HCT116 (cell line): ENCODE measurements around the gene SMG5. TPM values are rescaled to one million over a fixed set of nuclear protein-coding genes. Genes with fewer than 3 reads are reported as not detected.

ENCODE experiments used
- ATAC-seq: fragments of 200-7000 bp; cut with Tn5 transposase; 2 replicates; pipeline ENCODE4 v1.9.1; 2020; ENCODE audit warnings: mild to moderate bottlenecking, moderate library complexity
- BruUV-seq: library from RNA; stranded (reverse); fragments of 400-500 nt; replicated peaks from 2 replicates; lab custom pipeline; 2021; lab: Mats Ljungman, UMichigan
- CTCF ChIA-PET: fragments of 300-600 bp; sonication (Branson Sonifier 250); formaldehyde crosslinking; loops from one replicate; lab custom pipeline; 2021; ENCODE audit warnings: antibody characterized with exemption; lab: Charles Lee
- POLR2A ChIA-PET: fragments of 300-600, 350-600 bp; sonication (Branson Sonifier 250); formaldehyde crosslinking; loops from one replicate; lab custom pipeline; 2021; ENCODE audit warnings: antibody characterized with exemption; lab: Charles Lee
- RAD21 ChIA-PET, 2 experiments: fragments of 300-600 bp; sonication (Branson Sonifier 250); formaldehyde crosslinking; loops; one replicate each; lab custom pipeline; 2023; ENCODE audit warnings: low total read pairs in 2 of 2; ENCODE audit not compliant: uncharacterized antibody in 2 of 2, unreplicated experiment in 2 of 2, low non-redundant PET in 1 of 2; lab: Charles Lee
- DNase-seq: peaks from one replicate; pipeline ENCODE4 v3.0.0-alpha.2; 2010; ENCODE audit warnings: low read depth, low spot score
- H2AFZ ChIP-seq: fragments of 200-600 bp; shearing (Covaris generic), sonication (generic); 2 replicates; pipeline ENCODE4 v1.6.1; 2017; ENCODE audit warnings: low read depth, mixed run types, mixed read lengths, antibody characterized with exemption, low read length; ENCODE audit not compliant: poor library complexity, severe bottlenecking
- H3K27ac ChIP-seq: 2 replicates; pipeline ENCODE4 v1.5.1; 2012; ENCODE audit warnings: low read depth, low read length
- H3K27me3 ChIP-seq: fragments of 200-600 bp; sonication (generic); 2 replicates; pipeline ENCODE4 v1.6.1; 2016; ENCODE audit warnings: mixed run types, low read length, mixed read lengths; ENCODE audit not compliant: insufficient read depth
- H3K36me3 ChIP-seq, 2 experiments: fragments of 200-500 bp in 1 of 2; fragments of 200-600 bp in 1 of 2; sonication (Bioruptor generic) in 1 of 2; sonication (generic) in 1 of 2; 2 replicates each; pipeline versions ENCODE4 v1.5.1 to v1.6.1; 2014 to 2016; ENCODE audit warnings: low read length in 2 of 2, inconsistent platforms in 1 of 2, mixed read lengths in 1 of 2, mixed run types in 1 of 2; ENCODE audit not compliant: insufficient read depth in 2 of 2, control insufficient read depth in 1 of 2
- H3K4me1 ChIP-seq, 2 experiments: fragments of 200-600 bp in 1 of 2; sonication (generic) in 1 of 2; 2 replicates each; pipeline versions ENCODE4 v1.5.1 to v1.6.1; 2012 to 2017; ENCODE audit warnings: low read length in 2 of 2, inconsistent platforms in 1 of 2, mild to moderate bottlenecking in 1 of 2, mixed read lengths in 1 of 2, mixed run types in 1 of 2, moderate library complexity in 1 of 2; ENCODE audit not compliant: insufficient read depth in 2 of 2, control insufficient read depth in 1 of 2
- H3K4me2 ChIP-seq: fragments of 200-600 bp; sonication (generic); 2 replicates; pipeline ENCODE4 v1.6.1; 2017; ENCODE audit warnings: mixed run types, low read length, mixed read lengths
- H3K4me3 ChIP-seq, 2 experiments: fragments of 200-600 bp in 1 of 2; sonication (generic) in 1 of 2; replicated peaks in 1 of 2; 2 replicates each; pipeline ENCODE4 v1.5.1; 2011 to 2016; ENCODE audit warnings: low read length in 2 of 2, control low read depth in 1 of 2, low read depth in 1 of 2, mild to moderate bottlenecking in 1 of 2, mixed read lengths in 1 of 2, mixed run types in 1 of 2
- H3K79me2 ChIP-seq: fragments of 200-600 bp; sonication (generic); 2 replicates; pipeline ENCODE4 v1.6.1; 2017; ENCODE audit warnings: mild to moderate bottlenecking, mixed run types, low read length, moderate library complexity, mixed read lengths; ENCODE audit not compliant: insufficient read depth
- H3K9ac ChIP-seq: fragments of 200-600 bp; sonication (generic); 2 replicates; pipeline ENCODE4 v1.6.1; 2016; ENCODE audit warnings: low read length, mixed read lengths
- H3K9me2 ChIP-seq: fragments of 200-600 bp; sonication (generic), shearing (Covaris generic); 2 replicates; pipeline ENCODE4 v1.6.1; 2017; ENCODE audit warnings: mixed run types, mild to moderate bottlenecking, moderate library complexity; ENCODE audit not compliant: insufficient read depth
- H3K9me3 ChIP-seq, 2 experiments: fragments of 200-500 bp in 1 of 2; fragments of 200-600 bp in 1 of 2; sonication (Bioruptor generic) in 1 of 2; sonication (generic) in 1 of 2; 2 replicates each; pipeline ENCODE4 v1.6.1; 2014 to 2017; ENCODE audit warnings: low read length in 2 of 2, mixed read lengths in 2 of 2, inconsistent platforms in 1 of 2, low read depth in 1 of 2, mild to moderate bottlenecking in 1 of 2, mixed run types in 1 of 2, moderate library complexity in 1 of 2; ENCODE audit not compliant: control insufficient read depth in 1 of 2, insufficient read depth in 1 of 2
- H4K20me1 ChIP-seq: fragments of 200-600 bp; sonication (generic), shearing (Covaris generic); 2 replicates; pipeline ENCODE4 v1.6.1; 2017; ENCODE audit warnings: mixed run types, mild to moderate bottlenecking, moderate library complexity; ENCODE audit not compliant: insufficient read depth
- CEBPB ChIP-seq: IDR thresholded peaks from 2 replicates; pipeline ENCODE4 v1.6.1; 2012; ENCODE audit warnings: low read depth
- ELF1 ChIP-seq: IDR thresholded peaks from 2 replicates; pipeline ENCODE4 v1.6.1; 2012; ENCODE audit warnings: low read depth, borderline replicate concordance
- EZH2phosphoT487 ChIP-seq: fragments of 200-600 bp; IDR thresholded peaks from 2 replicates; pipeline ENCODE4 v1.6.1; 2018; ENCODE audit warnings: antibody characterized with exemption, borderline replicate concordance
- FOSL1 ChIP-seq: IDR thresholded peaks from 2 replicates; pipeline ENCODE4 v1.6.1; 2012; ENCODE audit warnings: low read depth
- POLR2A ChIP-seq: IDR thresholded peaks from 2 replicates; pipeline ENCODE4 v1.7.0; 2011; ENCODE audit warnings: borderline replicate concordance; ENCODE audit not compliant: insufficient read depth, insufficient read length; ENCODE audit errors: extremely low read depth
- POLR2AphosphoS5 ChIP-seq: IDR thresholded peaks from 2 replicates; pipeline ENCODE4 v1.6.1; 2011; ENCODE audit warnings: mild to moderate bottlenecking, low read depth, low read length, moderate library complexity
- SP1 ChIP-seq: IDR thresholded peaks from 2 replicates; pipeline ENCODE4 v1.6.1; 2012; ENCODE audit warnings: low read depth
- SRF ChIP-seq: IDR thresholded peaks from 2 replicates; pipeline ENCODE4 v1.6.1; 2012; ENCODE audit warnings: low read depth
- TCF7L2 ChIP-seq: IDR thresholded peaks from 2 replicates; pipeline ENCODE4 v1.7.0; 2011; ENCODE audit warnings: borderline replicate concordance, inconsistent platforms; ENCODE audit not compliant: insufficient read depth, insufficient read length; ENCODE audit errors: extremely low read depth
- YY1 ChIP-seq: IDR thresholded peaks from 2 replicates; pipeline ENCODE4 v1.6.1; 2011; ENCODE audit warnings: low read length, low read depth, moderate library complexity, mild to moderate bottlenecking; ENCODE audit not compliant: insufficient replicate concordance; ENCODE audit errors: extremely low read depth
- ZFX ChIP-seq: fragments of 450-650 bp; IDR thresholded peaks from 2 replicates; pipeline ENCODE4 v1.6.1; 2017
- intact Hi-C: fragments of 100-400 bp; cut with micrococcal nuclease; formaldehyde crosslinking; loops from 2 replicates; pipeline ENCODE4 v1.10.0; 2022
- total RNA-seq: library from RNA; stranded (reverse); gene quantifications from one replicate; pipeline ENCODE4 v1.2.1, GENCODE V29; 2021; ENCODE audit not compliant: unreplicated experiment
- TF ChIP-seq, protein P1 (sequence below), 3 experiments: fragments of 200-600 bp in 1 of 3; sonication (generic) in 1 of 3; IDR thresholded peaks in 2 of 3; conservative IDR thresholded peaks in 1 of 3; 2 replicates each; pipeline ENCODE4 v1.5.1; 2012 to 2017; ENCODE audit warnings: low read depth in 2 of 3, low read length in 2 of 3, antibody characterized with exemption in 1 of 3, borderline replicate concordance in 1 of 3, control low read depth in 1 of 3, mild to moderate bottlenecking in 1 of 3, mixed read lengths in 1 of 3, mixed run types in 1 of 3, moderate library complexity in 1 of 3; ENCODE audit not compliant: insufficient read depth in 1 of 3
- TF ChIP-seq, protein P2 (sequence below): IDR thresholded peaks from 2 replicates; pipeline ENCODE4 v1.6.1; 2012; ENCODE audit warnings: low read depth

SMG5 gene
- total RNA-seq, 1 experiment from 2014 or later: 75.2 TPM

DNA sequence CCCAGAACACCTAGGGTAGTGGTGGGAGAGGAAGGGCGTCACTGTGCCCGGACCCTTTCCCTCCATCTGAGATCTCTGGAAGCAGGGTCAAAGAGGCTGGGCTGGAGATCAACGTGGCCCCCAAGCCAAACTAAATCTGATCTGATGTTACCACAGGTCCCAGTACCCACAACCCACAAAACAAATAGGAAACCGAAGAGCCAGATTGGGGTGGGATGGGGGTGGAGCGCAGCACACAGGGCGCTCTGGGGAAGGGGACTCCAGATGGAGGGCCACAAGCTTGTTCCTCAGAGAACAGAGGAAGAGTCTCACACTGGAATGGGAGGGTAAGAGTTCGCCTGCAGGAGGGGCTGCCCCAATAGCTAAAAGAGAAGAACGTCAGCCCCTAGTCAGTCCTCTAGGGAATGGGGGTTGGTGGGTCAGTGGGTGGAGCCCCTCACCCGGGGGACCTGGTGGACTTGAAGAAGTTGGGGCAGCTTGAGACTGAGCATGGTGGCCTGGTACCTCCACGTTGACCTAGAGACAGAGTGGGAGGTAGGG is 36.3 kb downstream of the SMG5 start (continued):
- TF ChIP-seq, protein P1, sequence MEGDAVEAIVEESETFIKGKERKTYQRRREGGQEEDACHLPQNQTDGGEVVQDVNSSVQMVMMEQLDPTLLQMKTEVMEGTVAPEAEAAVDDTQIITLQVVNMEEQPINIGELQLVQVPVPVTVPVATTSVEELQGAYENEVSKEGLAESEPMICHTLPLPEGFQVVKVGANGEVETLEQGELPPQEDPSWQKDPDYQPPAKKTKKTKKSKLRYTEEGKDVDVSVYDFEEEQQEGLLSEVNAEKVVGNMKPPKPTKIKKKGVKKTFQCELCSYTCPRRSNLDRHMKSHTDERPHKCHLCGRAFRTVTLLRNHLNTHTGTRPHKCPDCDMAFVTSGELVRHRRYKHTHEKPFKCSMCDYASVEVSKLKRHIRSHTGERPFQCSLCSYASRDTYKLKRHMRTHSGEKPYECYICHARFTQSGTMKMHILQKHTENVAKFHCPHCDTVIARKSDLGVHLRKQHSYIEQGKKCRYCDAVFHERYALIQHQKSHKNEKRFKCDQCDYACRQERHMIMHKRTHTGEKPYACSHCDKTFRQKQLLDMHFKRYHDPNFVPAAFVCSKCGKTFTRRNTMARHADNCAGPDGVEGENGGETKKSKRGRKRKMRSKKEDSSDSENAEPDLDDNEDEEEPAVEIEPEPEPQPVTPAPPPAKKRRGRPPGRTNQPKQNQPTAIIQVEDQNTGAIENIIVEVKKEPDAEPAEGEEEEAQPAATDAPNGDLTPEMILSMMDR (IDR thresholded peaks at IDR 0.05 in 2 of 3, conservative IDR thresholded peaks at IDR 0.05 in 1 of 3; ENCODE audit: borderline replicate concordance in 1 of 3, insufficient read depth in 1 of 3, low read depth in 2 of 3, low read length in 2 of 3): no peak
- TF ChIP-seq POLR2AphosphoS5: no peak

DNA sequence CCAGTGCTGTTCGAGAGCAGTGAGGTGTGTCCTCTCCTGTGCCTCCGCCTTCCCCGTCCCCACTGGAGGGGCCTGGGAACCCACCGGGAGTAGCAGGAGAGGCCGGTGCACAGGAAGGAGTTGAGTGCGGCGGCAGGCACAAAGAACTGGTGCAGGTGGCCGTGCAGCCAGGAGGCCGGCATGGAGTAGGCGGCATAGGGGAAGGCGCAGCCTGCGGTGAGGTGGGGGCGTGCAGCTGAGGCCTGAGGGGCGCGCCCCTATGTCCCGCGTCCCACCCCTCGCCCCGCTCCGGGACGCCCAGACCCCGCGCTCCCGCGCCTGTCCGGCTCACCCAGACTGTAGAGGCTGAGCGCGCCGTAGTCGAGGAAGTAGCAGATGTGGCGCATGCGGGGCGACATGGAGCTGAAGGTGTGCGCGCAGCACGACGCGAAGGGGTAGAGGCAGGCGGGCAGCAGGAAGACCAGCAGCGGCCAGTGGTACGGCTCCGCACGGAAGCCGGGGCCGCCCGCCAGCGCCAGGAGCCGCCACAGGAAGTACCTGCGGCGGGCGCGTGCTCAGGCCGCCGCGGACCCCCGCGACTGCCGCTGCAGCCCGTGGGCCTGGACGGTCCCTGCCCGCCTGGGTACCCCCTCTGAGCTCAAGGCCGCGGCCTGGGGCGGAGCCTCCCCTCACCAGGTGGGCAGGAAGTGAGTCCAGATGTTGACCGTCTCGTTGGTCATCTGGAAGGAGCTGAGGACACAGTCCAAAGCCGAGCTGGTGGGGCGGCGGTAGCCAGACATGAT is 37.0 kb downstream of the SMG5 start:
- no peak overlapping the region for H3K27ac ChIP-seq
- peaks cover 3% of the 10 kb centered on the region; the same call in 1 of the 2 replicates for H4K20me1 ChIP-seq
- CTCF ChIA-PET: interaction anchor here (1.4 kb wide), 1 partner anchor 12 kb away, joined by 3 read pairs; no protein-coding TSS in a partner anchor
- POLR2A ChIA-PET: no interaction called here
- ATAC-seq (no peak), DNase-seq (no peak)
- H3K4me1 ChIP-seq: peaks cover 14 to 30% of the 10 kb centered on the region in 2 experiments
- BruUV-seq: no TSS peak
- intact Hi-C loops: no loop called here
- H3K9ac ChIP-seq: no peak overlapping the region
- no peaks in the 10 kb centered on the region for H3K79me2 ChIP-seq
- H3K36me3 ChIP-seq: peaks cover 6 to 13% of the 10 kb centered on the region in 2 experiments; a peak in 3 of 4 replicates
- H3K27me3 ChIP-seq: no peaks in the 10 kb centered on the region
- no peak overlapping the region for H2AFZ ChIP-seq
- H3K4me3 ChIP-seq: no peak overlapping the region
- no peaks in the 10 kb centered on the region for H3K9me3 ChIP-seq
- H3K4me2 ChIP-seq: no peak overlapping the region
- RAD21 ChIA-PET: no interaction called here
- no peaks in the 10 kb centered on the region for H3K9me2 ChIP-seq
- TF ChIP-seq TCF7L2: no peak
- TF ChIP-seq YY1: no peak
- TF ChIP-seq EZH2phosphoT487: no peak
- no peak for TF ChIP-seq ELF1
- TF ChIP-seq, protein P2, sequence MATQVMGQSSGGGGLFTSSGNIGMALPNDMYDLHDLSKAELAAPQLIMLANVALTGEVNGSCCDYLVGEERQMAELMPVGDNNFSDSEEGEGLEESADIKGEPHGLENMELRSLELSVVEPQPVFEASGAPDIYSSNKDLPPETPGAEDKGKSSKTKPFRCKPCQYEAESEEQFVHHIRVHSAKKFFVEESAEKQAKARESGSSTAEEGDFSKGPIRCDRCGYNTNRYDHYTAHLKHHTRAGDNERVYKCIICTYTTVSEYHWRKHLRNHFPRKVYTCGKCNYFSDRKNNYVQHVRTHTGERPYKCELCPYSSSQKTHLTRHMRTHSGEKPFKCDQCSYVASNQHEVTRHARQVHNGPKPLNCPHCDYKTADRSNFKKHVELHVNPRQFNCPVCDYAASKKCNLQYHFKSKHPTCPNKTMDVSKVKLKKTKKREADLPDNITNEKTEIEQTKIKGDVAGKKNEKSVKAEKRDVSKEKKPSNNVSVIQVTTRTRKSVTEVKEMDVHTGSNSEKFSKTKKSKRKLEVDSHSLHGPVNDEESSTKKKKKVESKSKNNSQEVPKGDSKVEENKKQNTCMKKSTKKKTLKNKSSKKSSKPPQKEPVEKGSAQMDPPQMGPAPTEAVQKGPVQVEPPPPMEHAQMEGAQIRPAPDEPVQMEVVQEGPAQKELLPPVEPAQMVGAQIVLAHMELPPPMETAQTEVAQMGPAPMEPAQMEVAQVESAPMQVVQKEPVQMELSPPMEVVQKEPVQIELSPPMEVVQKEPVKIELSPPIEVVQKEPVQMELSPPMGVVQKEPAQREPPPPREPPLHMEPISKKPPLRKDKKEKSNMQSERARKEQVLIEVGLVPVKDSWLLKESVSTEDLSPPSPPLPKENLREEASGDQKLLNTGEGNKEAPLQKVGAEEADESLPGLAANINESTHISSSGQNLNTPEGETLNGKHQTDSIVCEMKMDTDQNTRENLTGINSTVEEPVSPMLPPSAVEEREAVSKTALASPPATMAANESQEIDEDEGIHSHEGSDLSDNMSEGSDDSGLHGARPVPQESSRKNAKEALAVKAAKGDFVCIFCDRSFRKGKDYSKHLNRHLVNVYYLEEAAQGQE: no peak
- TF ChIP-seq SP1: no peak
- TF ChIP-seq POLR2A: no peak
- no peak for TF ChIP-seq FOSL1
- TF ChIP-seq, protein P1 (IDR thresholded peaks at IDR 0.05 in 2 of 3, conservative IDR thresholded peaks at IDR 0.05 in 1 of 3; ENCODE audit: borderline replicate concordance in 1 of 3, insufficient read depth in 1 of 3, low read depth in 2 of 3, low read length in 2 of 3): no peak
- TF ChIP-seq SRF: no peak
- TF ChIP-seq ZFX: no peak
- TF ChIP-seq CEBPB: no peak
